ENCODE data around the gene MICAL2.

The MICAL2 gene

GRCh38 chr11:12122083-12122482 is 11.7 kb downstream of the MICAL2 start:
- H3K36me3 ChIP-seq (ENCODE audit: control insufficient read depth in 5 of 5, insufficient read depth in 5 of 5, low read length in 5 of 5): no peaks in the 10 kb centered on the region
- peaks cover 0 to 21% (median 5%) of the 10 kb centered on the region in 5 donors for H3K4me1 ChIP-seq (ENCODE audit: control insufficient read depth in 5 of 5, insufficient read depth in 5 of 5, low read length in 5 of 5)
- no peak overlapping the region for H3K4me3 ChIP-seq (ENCODE audit: low read depth in 1 of 5, low read length in 5 of 5)
- H3K9ac ChIP-seq (ENCODE audit: low read length in 5 of 5): no peak overlapping the region
- H3K27ac ChIP-seq (ENCODE audit: low read depth, low read length): no peak overlapping the region
- no peaks in the 10 kb centered on the region for H3K9me3 ChIP-seq (ENCODE audit: control insufficient read depth in 5 of 5, low read length in 5 of 5)
- no peaks in the 10 kb centered on the region for H3K27me3 ChIP-seq (ENCODE audit: control insufficient read depth in 5 of 5, insufficient read depth in 4 of 5, low read length in 5 of 5)

- no peaks in the 10 kb centered on the region for H3K36me3 ChIP-seq (ENCODE audit: control insufficient read depth in 5 of 5, insufficient read depth in 5 of 5, low read length in 5 of 5)
- H3K4me3 ChIP-seq (ENCODE audit: low read depth in 1 of 5, low read length in 5 of 5): no peak overlapping the region
- no peak overlapping the region for H3K27ac ChIP-seq (ENCODE audit: low read depth, low read length)
- peaks cover 0 to 19% (median 5%) of the 10 kb centered on the region in 5 donors for H3K4me1 ChIP-seq (ENCODE audit: control insufficient read depth in 5 of 5, insufficient read depth in 5 of 5, low read length in 5 of 5)
- H3K9ac ChIP-seq (ENCODE audit: low read length in 5 of 5): no peak overlapping the region
- H3K9me3 ChIP-seq (ENCODE audit: control insufficient read depth in 5 of 5, low read length in 5 of 5): no peaks in the 10 kb centered on the region
- H3K27me3 ChIP-seq (ENCODE audit: control insufficient read depth in 5 of 5, insufficient read depth in 4 of 5, low read length in 5 of 5): no peaks in the 10 kb centered on the region
Measured at GRCh38 chr11:12123273-12123672, 12.9 kb downstream of the MICAL2 start.

GRCh38 chr11:12123799-12124198 is 13.4 kb downstream of the MICAL2 start:
- no peak overlapping the region for H3K4me3 ChIP-seq (ENCODE audit: low read depth in 1 of 5, low read length in 5 of 5)
- H3K27me3 ChIP-seq (ENCODE audit: control insufficient read depth in 5 of 5, insufficient read depth in 4 of 5, low read length in 5 of 5): no peaks in the 10 kb centered on the region
- H3K36me3 ChIP-seq (ENCODE audit: control insufficient read depth in 5 of 5, insufficient read depth in 5 of 5, low read length in 5 of 5): no peaks in the 10 kb centered on the region
- H3K9ac ChIP-seq (ENCODE audit: low read length in 5 of 5): no peak overlapping the region
- H3K27ac ChIP-seq (ENCODE audit: low read depth, low read length): no peak overlapping the region
- no peaks in the 10 kb centered on the region for H3K9me3 ChIP-seq (ENCODE audit: control insufficient read depth in 5 of 5, low read length in 5 of 5)
- peaks cover 0 to 18% (median 5%) of the 10 kb centered on the region in 5 donors for H3K4me1 ChIP-seq (ENCODE audit: control insufficient read depth in 5 of 5, insufficient read depth in 5 of 5, low read length in 5 of 5)

GRCh38 chr11:12124306-12124705 is 13.9 kb downstream of the MICAL2 start:
- Histone ChIP-seq H3K4me1 (ENCODE audit: control insufficient read depth in 5 of 5, insufficient read depth in 5 of 5, low read length in 5 of 5) (peaks cover 0 to 18% (median 5%) of the 10 kb centered on the region in 5 donors), H3K27ac (ENCODE audit: low read depth, low read length) (no peak overlapping the region)

GRCh38 chr11:12125609-12126149 is 15.3 kb downstream of the MICAL2 start:
- H3K9me3 ChIP-seq (ENCODE audit: control insufficient read depth in 5 of 5, low read length in 5 of 5): no peaks in the 10 kb centered on the region
- no peak overlapping the region for H3K9ac ChIP-seq (ENCODE audit: low read length in 5 of 5)
- H3K4me3 ChIP-seq (ENCODE audit: low read depth in 1 of 5, low read length in 5 of 5): no peak overlapping the region
- peaks cover 0 to 23% (median 5%) of the 10 kb centered on the region in 5 donors for H3K4me1 ChIP-seq (ENCODE audit: control insufficient read depth in 5 of 5, insufficient read depth in 5 of 5, low read length in 5 of 5)
- no peaks in the 10 kb centered on the region for H3K27me3 ChIP-seq (ENCODE audit: control insufficient read depth in 5 of 5, insufficient read depth in 4 of 5, low read length in 5 of 5)
- no peaks in the 10 kb centered on the region for H3K36me3 ChIP-seq (ENCODE audit: control insufficient read depth in 5 of 5, insufficient read depth in 5 of 5, low read length in 5 of 5)
- no peak overlapping the region for H3K27ac ChIP-seq (ENCODE audit: low read depth, low read length)

More at GRCh38 chr11:12124306-12124705, 13.9 kb downstream of the MICAL2 start:
- H3K9me3 ChIP-seq (ENCODE audit: control insufficient read depth in 5 of 5, low read length in 5 of 5): no peaks in the 10 kb centered on the region
- H3K36me3 ChIP-seq (ENCODE audit: control insufficient read depth in 5 of 5, insufficient read depth in 5 of 5, low read length in 5 of 5): no peaks in the 10 kb centered on the region
- no peaks in the 10 kb centered on the region for H3K27me3 ChIP-seq (ENCODE audit: control insufficient read depth in 5 of 5, insufficient read depth in 4 of 5, low read length in 5 of 5)
- no peak overlapping the region for H3K9ac ChIP-seq (ENCODE audit: low read length in 5 of 5)
- no peak overlapping the region for H3K4me3 ChIP-seq (ENCODE audit: low read depth in 1 of 5, low read length in 5 of 5)

GRCh38 chr11:12126344-12127019 is 16.1 kb downstream of the MICAL2 start:
- no peak overlapping the region for H3K9ac ChIP-seq (ENCODE audit: low read length in 5 of 5)
- H3K27ac ChIP-seq (ENCODE audit: low read depth, low read length): no peak overlapping the region
- H3K9me3 ChIP-seq (ENCODE audit: control insufficient read depth in 5 of 5, low read length in 5 of 5): no peaks in the 10 kb centered on the region
- no peaks in the 10 kb centered on the region for H3K36me3 ChIP-seq (ENCODE audit: control insufficient read depth in 5 of 5, insufficient read depth in 5 of 5, low read length in 5 of 5)
- peaks cover 0 to 24% (median 5%) of the 10 kb centered on the region in 5 donors for H3K4me1 ChIP-seq (ENCODE audit: control insufficient read depth in 5 of 5, insufficient read depth in 5 of 5, low read length in 5 of 5)
- H3K4me3 ChIP-seq (ENCODE audit: low read depth in 1 of 5, low read length in 5 of 5): no peak overlapping the region
- H3K27me3 ChIP-seq (ENCODE audit: control insufficient read depth in 5 of 5, insufficient read depth in 4 of 5, low read length in 5 of 5): no peaks in the 10 kb centered on the region

- Histone ChIP-seq H3K27me3 (ENCODE audit: control insufficient read depth in 5 of 5, insufficient read depth in 4 of 5, low read length in 5 of 5) (no peaks in the 10 kb centered on the region), H3K9ac (ENCODE audit: low read length in 5 of 5) (no peak overlapping the region), H3K4me1 (ENCODE audit: control insufficient read depth in 5 of 5, insufficient read depth in 5 of 5, low read length in 5 of 5) (peaks cover 0 to 24% (median 5%) of the 10 kb centered on the region in 5 donors), H3K9me3 (ENCODE audit: control insufficient read depth in 5 of 5, low read length in 5 of 5) (no peaks in the 10 kb centered on the region), H3K36me3 (ENCODE audit: control insufficient read depth in 5 of 5, insufficient read depth in 5 of 5, low read length in 5 of 5) (no peaks in the 10 kb centered on the region), H3K27ac (ENCODE audit: low read depth, low read length) (no peak overlapping the region), H3K4me3 (ENCODE audit: low read depth in 1 of 5, low read length in 5 of 5) (no peak overlapping the region)
Measured at GRCh38 chr11:12127206-12127898, 17.0 kb downstream of the MICAL2 start.

GRCh38 chr11:12128301-12128751 is 17.9 kb downstream of the MICAL2 start:
- H3K27me3 ChIP-seq (ENCODE audit: control insufficient read depth in 5 of 5, insufficient read depth in 4 of 5, low read length in 5 of 5): no peaks in the 10 kb centered on the region
- no peaks in the 10 kb centered on the region for H3K9me3 ChIP-seq (ENCODE audit: control insufficient read depth in 5 of 5, low read length in 5 of 5)
- H3K27ac ChIP-seq (ENCODE audit: low read depth, low read length): no peak overlapping the region
- H3K4me3 ChIP-seq (ENCODE audit: low read depth in 1 of 5, low read length in 5 of 5): no peak overlapping the region
- no peaks in the 10 kb centered on the region for H3K36me3 ChIP-seq (ENCODE audit: control insufficient read depth in 5 of 5, insufficient read depth in 5 of 5, low read length in 5 of 5)
- H3K4me1 ChIP-seq (ENCODE audit: control insufficient read depth in 5 of 5, insufficient read depth in 5 of 5, low read length in 5 of 5): peaks cover 0 to 24% (median 5%) of the 10 kb centered on the region in 5 donors
- no peak overlapping the region for H3K9ac ChIP-seq (ENCODE audit: low read length in 5 of 5)

- no peak overlapping the region for H3K27ac ChIP-seq (ENCODE audit: low read depth, low read length)
- peaks cover 0 to 20% (median 3%) of the 10 kb centered on the region in 5 donors for H3K4me1 ChIP-seq (ENCODE audit: control insufficient read depth in 5 of 5, insufficient read depth in 5 of 5, low read length in 5 of 5)
- no peak overlapping the region for H3K4me3 ChIP-seq (ENCODE audit: low read depth in 1 of 5, low read length in 5 of 5)
- no peaks in the 10 kb centered on the region for H3K36me3 ChIP-seq (ENCODE audit: control insufficient read depth in 5 of 5, insufficient read depth in 5 of 5, low read length in 5 of 5)
- H3K9me3 ChIP-seq (ENCODE audit: control insufficient read depth in 5 of 5, low read length in 5 of 5): no peaks in the 10 kb centered on the region
- H3K9ac ChIP-seq (ENCODE audit: low read length in 5 of 5): no peak overlapping the region
- no peaks in the 10 kb centered on the region for H3K27me3 ChIP-seq (ENCODE audit: control insufficient read depth in 5 of 5, insufficient read depth in 4 of 5, low read length in 5 of 5)
Measured at GRCh38 chr11:12129227-12129626, 18.8 kb downstream of the MICAL2 start.

Data from subcutaneous abdominal adipose tissue (tissue), 5 donors.